Suppressor macrophage treated with lipopolysaccharide for 1 hour (primary cell): Measurements from ENCODE around the gene AMIGO1.
"Not testable (repeated sequence)": the region's sequence is repeated elsewhere in the genome, so short reads cannot be mapped to it uniquely, and the experiment has no call there.

Source experiments
- DNase-seq, 3 donors: peaks; one replicate each; pipeline ENCODE4 v3.0.0-alpha.2; 2020 to 2022

AMIGO1 gene

GRCh38 chr1:109482791-109483671, 26.5 kb downstream of the AMIGO1 start:
- DNase-seq = peak in 1 of 3 donors; percentile 17

- DNase-seq = no peak
Observed at GRCh38 chr1:109482242-109482641, 27.3 kb downstream of the AMIGO1 start.

DNA sequence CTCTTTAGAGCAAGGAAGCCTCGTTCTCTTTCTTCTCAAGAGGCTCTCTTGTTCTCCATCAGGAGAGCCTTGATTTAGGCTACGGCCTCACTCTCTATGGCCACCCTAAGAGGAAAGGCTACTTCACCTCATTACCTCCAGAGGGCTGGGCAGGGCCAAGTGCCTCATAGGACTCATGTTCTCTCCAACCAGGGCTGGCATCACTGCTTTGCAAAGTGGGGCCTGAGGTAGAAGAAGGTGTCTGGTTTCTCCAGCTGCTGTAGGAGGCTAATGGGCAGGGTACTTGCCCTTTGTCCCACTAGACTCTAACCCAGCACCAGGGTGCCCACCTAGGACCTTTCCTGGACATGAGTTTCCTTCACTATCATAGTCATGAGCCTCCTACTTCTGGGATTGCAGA, 27.9 kb downstream of the AMIGO1 start:
- DNase-seq = no peak

- no peak for DNase-seq
Observed at GRCh38 chr1:109479901-109480300, 29.6 kb downstream of the AMIGO1 start.

GRCh38 chr1:109479311-109479710, 30.2 kb downstream of the AMIGO1 start:
- DNase-seq = no peak

DNA sequence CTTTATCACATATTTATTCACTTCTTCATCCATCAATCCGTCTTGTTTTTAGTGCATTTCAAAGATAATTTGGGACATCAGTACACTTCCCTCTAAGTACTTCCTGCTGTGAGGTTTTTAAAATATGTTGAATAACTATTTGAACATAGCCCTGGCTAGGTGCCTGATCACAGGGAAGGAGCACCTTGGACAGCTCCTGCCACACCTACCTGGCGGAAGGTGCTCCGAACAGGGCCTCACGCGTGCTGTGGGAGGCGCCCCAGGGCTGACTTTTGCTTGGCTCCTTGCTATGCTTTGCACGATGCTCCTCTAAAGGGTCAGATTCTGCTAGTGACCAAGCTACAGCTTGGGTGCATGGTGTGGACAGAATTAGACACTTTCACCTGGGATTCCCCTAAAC, 30.7 kb downstream of the AMIGO1 start:
- DNase-seq = no peak

GRCh38 chr1:109477821-109478220, 31.7 kb downstream of the AMIGO1 start:
- DNase-seq = peak in 1 of 3 donors; percentile 28

- no peak for DNase-seq
Observed at GRCh38 chr1:109476825-109477224, 32.7 kb downstream of the AMIGO1 start.

DNA sequence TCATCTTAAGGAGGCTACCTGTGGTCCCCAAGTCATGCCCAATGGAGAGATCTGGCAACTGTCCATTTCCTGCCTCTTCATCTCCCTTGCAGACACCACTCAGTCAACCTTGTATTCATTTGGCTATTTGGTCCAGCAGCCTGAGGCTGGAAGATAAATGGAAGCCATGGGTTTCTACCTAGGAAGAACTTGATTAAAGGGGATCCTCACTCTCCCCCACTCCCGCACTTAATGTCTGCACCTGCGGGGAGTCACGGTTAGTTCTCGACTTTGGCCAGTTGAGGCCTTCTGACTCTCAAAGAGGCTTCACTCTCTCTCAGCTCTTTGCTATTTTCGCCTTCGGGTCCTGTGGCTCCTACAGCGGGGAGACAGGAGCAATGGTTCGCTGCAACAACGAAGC, 34.3 kb downstream of the AMIGO1 start:
- DNase-seq = no peak

GRCh38 chr1:109474697-109475096, 34.8 kb downstream of the AMIGO1 start:
- DNase-seq = peak in 2 of 3 donors; percentile 23 to 55

DNA sequence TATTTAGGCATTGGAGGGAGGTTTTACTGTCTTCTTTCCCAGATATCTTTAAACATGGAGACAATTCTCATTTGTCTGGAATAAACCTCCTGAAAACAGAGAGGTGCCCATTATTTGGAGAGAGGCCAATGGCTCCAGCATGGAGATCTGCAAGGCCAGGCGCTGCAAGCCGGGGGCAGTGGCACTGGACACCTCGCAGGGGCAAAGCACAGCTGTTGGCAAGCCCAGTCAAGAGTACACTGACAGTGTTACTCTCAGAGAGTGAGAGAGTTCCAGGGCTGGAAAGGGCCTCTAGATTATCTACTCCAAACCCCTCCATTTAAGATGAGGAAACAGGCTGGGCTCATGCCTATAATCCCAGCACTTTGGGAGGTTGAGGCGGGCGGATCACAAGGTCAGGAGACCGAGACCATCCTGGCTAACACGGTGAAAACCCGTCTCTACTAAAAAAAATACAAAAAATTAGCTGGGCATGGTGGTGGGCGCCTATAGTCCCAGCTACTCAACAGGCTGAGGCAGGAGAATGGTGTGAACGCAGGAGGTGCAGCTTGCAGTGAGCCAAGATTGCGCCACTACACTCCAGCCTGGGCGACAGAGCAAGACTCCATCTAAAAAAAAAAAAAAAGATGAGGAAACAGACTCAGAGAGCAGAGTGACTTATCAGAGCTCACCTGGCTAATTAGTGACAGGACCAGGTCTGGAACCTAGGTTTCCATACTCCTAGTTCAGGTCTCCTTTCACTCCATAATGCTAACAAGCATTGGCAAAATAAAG, 36.1 kb downstream of the AMIGO1 start:
- DNase-seq = not testable (repeated sequence)

DNA sequence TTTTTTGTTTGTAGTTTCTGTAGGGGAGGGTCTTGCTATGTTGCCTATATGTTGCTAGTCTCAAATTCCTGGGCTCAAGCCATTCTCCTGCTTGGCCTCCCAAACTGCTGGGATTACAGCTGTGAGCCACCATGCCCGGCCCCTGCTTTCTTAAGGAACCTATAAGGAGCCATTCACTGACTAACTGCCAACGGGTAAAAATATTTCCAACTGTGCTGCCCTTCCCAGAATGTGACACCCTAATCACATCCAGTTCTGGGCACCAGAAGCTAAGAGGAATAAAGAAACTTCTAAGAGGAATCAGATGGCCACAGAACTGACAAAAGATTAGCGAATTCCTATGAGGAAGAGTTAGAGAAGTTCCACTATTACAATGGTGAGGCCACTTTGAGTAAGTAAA, 36.7 kb downstream of the AMIGO1 start:
- DNase-seq = no peak

DNA sequence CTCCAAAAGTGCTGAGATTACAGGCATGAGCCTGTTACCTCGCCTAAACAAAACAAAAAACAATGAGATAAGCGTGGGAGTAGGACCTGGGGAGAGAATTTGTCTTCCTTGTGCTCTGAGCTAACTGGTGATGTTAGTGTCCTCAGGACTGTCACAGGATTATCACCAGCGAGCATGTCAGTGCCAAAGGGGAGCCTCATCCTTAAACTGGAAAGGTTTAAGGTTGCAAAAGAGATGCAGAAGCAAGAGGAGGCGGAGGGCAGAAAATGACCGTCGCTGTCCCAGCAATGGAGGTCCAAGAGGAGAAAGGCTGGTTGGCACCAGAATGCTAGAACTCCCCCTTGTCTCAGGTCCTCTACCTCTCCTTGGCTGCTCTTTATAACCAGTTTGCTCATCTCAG, 39.3 kb downstream of the AMIGO1 start:
- DNase-seq = no peak

DNA sequence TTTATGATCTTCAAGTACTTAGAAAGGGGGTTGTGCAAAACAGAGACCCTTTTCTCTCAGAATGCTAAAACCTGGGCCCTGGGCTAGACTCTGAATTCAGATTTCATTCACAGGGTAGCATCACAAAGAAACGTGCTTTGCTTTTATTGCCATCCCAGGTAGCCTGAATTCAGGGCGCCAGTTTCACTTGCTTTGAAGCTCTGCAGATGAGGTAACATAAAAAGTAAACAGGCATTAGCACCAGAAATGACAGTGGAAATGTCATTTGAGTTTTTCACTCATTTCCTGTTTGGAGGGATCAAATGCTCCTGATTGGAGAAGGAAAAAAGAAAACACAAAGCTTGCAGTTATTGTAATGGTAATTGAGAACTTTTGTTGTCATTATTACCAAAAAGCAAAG, 40.6 kb downstream of the AMIGO1 start:
- no peak for DNase-seq

- DNase-seq = no peak
Observed at GRCh38 chr1:109468061-109468460, 41.5 kb downstream of the AMIGO1 start.

DNA sequence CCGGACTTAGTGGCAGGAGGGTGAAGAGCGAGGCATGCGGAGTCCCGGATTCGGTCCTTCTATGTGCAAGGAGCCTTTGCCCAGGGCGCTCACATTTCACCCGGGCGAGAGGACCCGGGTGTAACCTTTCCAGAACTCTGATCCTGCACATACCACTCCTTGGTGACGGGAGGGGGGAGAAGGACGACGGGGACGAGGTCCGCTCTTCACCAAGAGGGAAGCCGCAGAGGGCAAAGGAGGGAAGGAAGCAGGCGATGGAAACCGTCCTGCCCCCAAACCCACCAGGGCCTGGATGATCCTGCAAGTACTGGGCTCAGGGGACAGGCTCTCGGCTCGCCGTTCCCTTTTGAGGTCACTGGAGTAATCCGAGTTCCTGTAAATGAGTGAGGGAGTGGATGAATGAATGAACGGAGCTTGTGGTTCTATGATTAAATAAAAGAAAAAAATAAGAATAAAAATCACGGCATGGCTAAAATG, 42.2 kb downstream of the AMIGO1 start:
- DNase-seq = no peak

DNA sequence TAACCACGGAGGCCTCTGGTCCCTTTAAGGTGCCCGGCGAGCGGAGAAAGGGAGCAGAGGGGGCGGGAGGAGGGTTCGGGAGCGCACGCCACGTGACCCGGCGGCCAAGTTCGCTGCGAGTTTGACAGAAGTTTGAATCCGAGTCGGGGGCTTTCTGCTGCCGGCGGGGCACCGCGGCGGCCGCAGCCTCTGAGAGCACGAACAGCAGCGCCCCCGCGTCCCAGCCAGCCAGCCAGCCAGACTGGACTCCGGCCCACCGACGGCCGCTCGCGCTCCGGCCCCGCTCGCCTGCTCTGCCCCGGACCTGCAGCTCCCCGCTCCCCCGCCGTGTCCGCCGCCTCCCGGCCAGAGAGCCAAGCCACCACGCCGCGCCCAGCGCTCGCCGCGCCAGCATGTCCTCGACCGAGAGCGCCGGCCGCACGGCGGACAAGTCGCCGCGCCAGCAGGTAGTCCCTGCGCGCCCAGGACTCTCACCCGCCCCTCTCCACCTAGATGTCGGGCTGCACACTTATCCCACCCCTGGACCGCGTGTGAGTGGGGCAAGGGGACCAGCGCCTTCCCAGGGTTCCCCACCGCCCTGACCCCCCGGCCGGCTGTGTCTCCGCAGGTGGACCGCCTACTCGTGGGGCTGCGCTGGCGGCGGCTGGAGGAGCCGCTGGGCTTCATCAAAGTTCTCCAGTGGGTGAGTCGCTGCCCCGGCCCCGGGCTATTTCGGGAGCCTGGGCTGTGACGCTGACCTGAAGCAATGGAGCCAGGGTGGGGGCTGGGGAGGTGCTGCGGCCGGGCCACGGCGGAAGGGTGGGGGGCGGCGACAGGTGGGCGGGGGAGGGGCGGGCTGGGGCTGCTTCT, 42.9 kb downstream of the AMIGO1 start, which contains the start of gene SYPL2:
SYPL2 (plus strand) TSS at position 95 of the 849 bp plus-strand sequence; CDS start at position 393, 298 bp downstream.
- DNase-seq = peak; percentile 36 to 65 (median 39)

- no peak for DNase-seq
Observed at GRCh38 chr1:109466125-109466451, 43.4 kb downstream of the AMIGO1 start.

DNA sequence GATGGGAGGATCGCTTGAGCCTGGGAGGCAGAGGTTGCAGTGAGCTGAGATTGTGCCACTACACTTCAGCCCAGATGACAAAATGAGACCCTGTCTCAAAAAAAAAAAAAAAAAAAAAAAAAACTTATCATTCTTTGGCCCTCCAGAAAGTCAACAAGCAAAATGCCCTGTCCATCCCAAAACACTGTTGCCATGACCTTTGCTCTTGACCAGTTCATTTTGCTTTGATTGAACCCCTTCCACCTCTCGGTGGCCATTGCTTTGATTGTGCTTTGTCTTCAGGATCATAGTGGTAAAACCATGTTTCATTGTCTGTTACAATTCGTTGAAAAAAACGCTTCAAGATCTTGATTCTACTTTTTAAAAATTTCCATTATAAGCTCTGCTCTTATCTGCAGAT, 51.7 kb downstream of the AMIGO1 start:
- no peak for DNase-seq

- DNase-seq = no peak
Observed at GRCh38 chr1:109454497-109455133, 54.9 kb downstream of the AMIGO1 start.
